ENCODE data around the gene CECR2. TPM values are rescaled to one million over a fixed set of nuclear protein-coding genes. Genes with fewer than 3 reads are reported as not detected.

The CECR2 gene
- polyA plus RNA-seq, 1 of the 3 experiments (the other 2 are of a cell fraction), result not detected

- ChIA-PET CTCF (interaction anchor here (0.6 to 2.7 kb wide), 2 partner anchors 31 to 569 kb away, joined by 3 to 8 read pairs; no protein-coding TSS in a partner anchor), POLR2A (no interaction called here)
- peaks cover 23 to 43% of the 10 kb centered on the region in 2 experiments for H3K36me3 ChIP-seq (replicated peaks in 1 of 2; ENCODE audit: control insufficient read depth in 1 of 2, insufficient read depth in 2 of 2, low read length in 1 of 2)
Measured at GRCh38 chr22:17589810-17590375, 220.6 kb downstream of the CECR2 start.

GRCh38 chr22:17590586-17590985 lies 221.3 kb downstream of the CECR2 start:
- Histone ChIP-seq H3K36me3 (replicated peaks in 1 of 2; ENCODE audit: control insufficient read depth in 1 of 2, insufficient read depth in 2 of 2, low read length in 1 of 2) (peaks cover 26 to 43% of the 10 kb centered on the region in 2 experiments), H3F3A (replicated peaks; ENCODE audit: insufficient read depth) (no peaks in the 10 kb centered on the region), H3K9me3 (no peaks in the 10 kb centered on the region), H3K9ac (no peak overlapping the region), H4K20me1 (ENCODE audit: insufficient read depth) (no peaks in the 10 kb centered on the region), H3K4me1 (ENCODE audit: control insufficient read depth in 1 of 2, insufficient read depth in 2 of 2, low read depth in 1 of 2, low read length in 1 of 2) (no peaks in the 10 kb centered on the region), H3K27me3 (ENCODE audit: insufficient read depth) (no peaks in the 10 kb centered on the region), H3K9me2 (no peaks in the 10 kb centered on the region), H3K4me2 (no peak overlapping the region), H3K27ac (ENCODE audit: low read depth in 2 of 2, low read length in 1 of 2) (no peak overlapping the region), H3K79me2 (ENCODE audit: insufficient read depth) (no peaks in the 10 kb centered on the region), H2AFZ (ENCODE audit: low read depth) (no peak overlapping the region), H3K4me3 (ENCODE audit: low read depth in 2 of 2, low read length in 1 of 2) (no peak overlapping the region)
- ChIA-PET POLR2A (no interaction called here), CTCF (no interaction called here)
- 98% methylated on average over 5 of the region's 5 CpGs for WGBS (ENCODE audit: low lambda C conversion rate)
- DNase-seq, result no peak
- TF ChIP-seq MAX (IDR thresholded peaks at IDR 0.05; ENCODE audit: low read depth) (no peak), SMC3 (IDR thresholded peaks at IDR 0.05; ENCODE audit: low read depth, low read length) (no peak), POLR2AphosphoS5 (IDR thresholded peaks at IDR 0.05; ENCODE audit: low read depth, low read length) (no peak), SIN3A (IDR thresholded peaks at IDR 0.05; ENCODE audit: borderline replicate concordance, low read depth, low read length) (no peak), ELF1 (IDR thresholded peaks at IDR 0.05) (no peak), NFIC (IDR thresholded peaks at IDR 0.05; ENCODE audit: borderline replicate concordance) (no peak), PBX3 (IDR thresholded peaks at IDR 0.05) (no peak), EP300 (IDR thresholded peaks at IDR 0.05; ENCODE audit: borderline replicate concordance in 1 of 2, low read depth in 1 of 2, low read length in 1 of 2) (no peak), JUND (IDR thresholded peaks at IDR 0.05) (no peak), RXRA (IDR thresholded peaks at IDR 0.05; ENCODE audit: borderline replicate concordance, low read depth) (no peak), GATA2 (CRISPR knock-in tag; IDR thresholded peaks at IDR 0.05) (no peak), IRF3 (IDR thresholded peaks at IDR 0.05; ENCODE audit: low read depth, low read length) (no peak), FOXJ3 (CRISPR knock-in tag; IDR thresholded peaks at IDR 0.05) (no peak), CTCF (IDR thresholded peaks at IDR 0.05) (no peak), USF2 (IDR thresholded peaks at IDR 0.05; ENCODE audit: borderline replicate concordance, low read depth, low read length) (no peak)

More at GRCh38 chr22:17589810-17590375, 220.6 kb downstream of the CECR2 start:
- H3K27me3 ChIP-seq (ENCODE audit: insufficient read depth), result no peaks in the 10 kb centered on the region
- H3K79me2 ChIP-seq (ENCODE audit: insufficient read depth), result no peaks in the 10 kb centered on the region
- no peak overlapping the region for H3K9ac ChIP-seq
- H4K20me1 ChIP-seq (ENCODE audit: insufficient read depth), result no peaks in the 10 kb centered on the region
- H3K4me1 ChIP-seq (ENCODE audit: control insufficient read depth in 1 of 2, insufficient read depth in 2 of 2, low read depth in 1 of 2, low read length in 1 of 2), result no peaks in the 10 kb centered on the region
- 89% methylated on average over 8 of the region's 10 CpGs for WGBS (ENCODE audit: low lambda C conversion rate)
- TF ChIP-seq FOSL2 (IDR thresholded peaks at IDR 0.05; ENCODE audit: borderline replicate concordance, low read depth), result no peak
- TF ChIP-seq TAF1 (IDR thresholded peaks at IDR 0.05; ENCODE audit: borderline replicate concordance, low read depth, low read length), result no peak
- no peak for TF ChIP-seq USF1 (IDR thresholded peaks at IDR 0.05; ENCODE audit: borderline replicate concordance, low read depth)
- TF ChIP-seq RCOR1 (IDR thresholded peaks at IDR 0.05; ENCODE audit: low read length), result no peak
- TF ChIP-seq EZH2phosphoT487 (IDR thresholded peaks at IDR 0.05; ENCODE audit: borderline replicate concordance, low read depth), result no peak
- no peak for TF ChIP-seq NRF1 (IDR thresholded peaks at IDR 0.05; ENCODE audit: low read depth, low read length)
- no peak for TF ChIP-seq MXI1 (IDR thresholded peaks at IDR 0.05; ENCODE audit: low read depth, low read length)
- no peak for TF ChIP-seq POLR2AphosphoS5 (IDR thresholded peaks at IDR 0.05; ENCODE audit: low read depth, low read length)
- TF ChIP-seq RXRA (IDR thresholded peaks at IDR 0.05; ENCODE audit: borderline replicate concordance, low read depth), result no peak
- no peak for TF ChIP-seq MAX (IDR thresholded peaks at IDR 0.05; ENCODE audit: low read depth)
- TF ChIP-seq EP300 (IDR thresholded peaks at IDR 0.05; ENCODE audit: borderline replicate concordance in 1 of 2, low read depth in 1 of 2, low read length in 1 of 2), result no peak
- TF ChIP-seq RAD21 (IDR thresholded peaks at IDR 0.05; ENCODE audit: low read length), result no peak
- no peak for TF ChIP-seq TCF12 (IDR thresholded peaks at IDR 0.05)
- TF ChIP-seq ELF1 (IDR thresholded peaks at IDR 0.05), result no peak
- H3K4me2 ChIP-seq, result no peak overlapping the region
- no peak overlapping the region for H2AFZ ChIP-seq (ENCODE audit: low read depth)
- no peaks in the 10 kb centered on the region for H3K9me2 ChIP-seq
- H3K4me3 ChIP-seq (ENCODE audit: low read depth in 2 of 2, low read length in 1 of 2), result no peak overlapping the region
- H3K9me3 ChIP-seq, result no peaks in the 10 kb centered on the region
- H3K27ac ChIP-seq (ENCODE audit: low read depth in 2 of 2, low read length in 1 of 2), result no peak overlapping the region
- H3F3A ChIP-seq (replicated peaks; ENCODE audit: insufficient read depth), result no peaks in the 10 kb centered on the region
- DNase-seq, result no peak
